Lung (tissue), 12 donors: ENCODE measurements around the gene IDH3G. TPM values are rescaled to one million over a fixed set of nuclear protein-coding genes. Genes with fewer than 3 reads are reported as not detected.

Experiments
- ATAC-seq: fragments of 200-7000 bp; cut with Tn5 transposase; one replicate; pipeline ENCODE4 v1.9.1; 2020; ENCODE audit warnings: moderate number of reproducible peaks; ENCODE audit not compliant: insufficient read depth, low FRiP score
- DNase-seq, 3 donors: peaks; one replicate each; pipeline ENCODE4 v3.0.0-alpha.2; 2013 to 2017
- H3K27ac ChIP-seq, 2 donors: one replicate each; pipeline ENCODE4 v1.5.1; 2013; ENCODE audit warnings: mild to moderate bottlenecking in 2 of 2, moderate library complexity in 2 of 2, control low read depth in 1 of 2, inconsistent platforms in 1 of 2, low read depth in 1 of 2, low read length in 1 of 2
- H3K27me3 ChIP-seq, 3 donors: one replicate each; pipeline ENCODE4 v1.5.1; 2013; ENCODE audit warnings: low read length in 2 of 3; ENCODE audit not compliant: control insufficient read depth in 3 of 3, insufficient read depth in 3 of 3
- H3K36me3 ChIP-seq, 4 donors: one replicate each; pipeline ENCODE4 v1.5.1; 2013; ENCODE audit warnings: low read length in 4 of 4, mild to moderate bottlenecking in 1 of 4, moderate library complexity in 1 of 4; ENCODE audit not compliant: control insufficient read depth in 4 of 4, insufficient read depth in 4 of 4
- H3K4me1 ChIP-seq, 5 donors: one replicate each; pipeline ENCODE4 v1.5.1; 2013; ENCODE audit warnings: low read length in 5 of 5, mild to moderate bottlenecking in 2 of 5, moderate library complexity in 1 of 5; ENCODE audit not compliant: control insufficient read depth in 5 of 5, insufficient read depth in 5 of 5
- H3K4me3 ChIP-seq: one replicate; pipeline ENCODE4 v1.5.1; 2013; ENCODE audit warnings: mild to moderate bottlenecking, control low read depth, moderate library complexity
- H3K9ac ChIP-seq, 2 donors: one replicate each; pipeline ENCODE4 v1.5.1; 2013; ENCODE audit warnings: low read length in 2 of 2, control low read depth in 1 of 2; ENCODE audit not compliant: insufficient read depth in 1 of 2
- H3K9me3 ChIP-seq, 4 donors: one replicate each; pipeline ENCODE4 v1.5.1; 2013; ENCODE audit warnings: low read length in 3 of 4, mild to moderate bottlenecking in 1 of 4, moderate library complexity in 1 of 4; ENCODE audit not compliant: control insufficient read depth in 4 of 4, insufficient read depth in 3 of 4
- WGBS, 2 donors: extraction: QIAGEN DNeasy Blood & Tissue Kit; methylation state at CpG; one replicate each; pipeline ENCODE4 v1.1.7; 2013; 5-methylcytosine and 5-hydroxymethylcytosine counted together
- polyA plus RNA-seq, 2 donors: library from polyadenylated mRNA; stranded (reverse); fragments of 200-250 nt; gene quantifications; one replicate each; pipeline ENCODE4 v1.2.1, GENCODE V29; 2013
- total RNA-seq, 2 donors: library from RNA; depleted of rRNA in 1 of 2; stranded (reverse); fragments of >200 nt in 1 of 2; gene quantifications; one replicate each; pipeline ENCODE4 v1.2.1, GENCODE V29; 2014 to 2021
- TF ChIP-seq, protein P1 (sequence below): IDR thresholded peaks from 2 replicates; pipeline ENCODE4 v1.5.1; 2012; ENCODE audit warnings: mild to moderate bottlenecking; ENCODE audit errors: control extremely low read depth, extremely low read depth
- donor health status: control.
- donor health status: control.
- donor health status: Bipolar disorder and iron deficiency.
- donor health status: healthy.
- donor health status: DM: yes; HTN: yes; CAD: no.

The IDH3G gene
- total and polyA plus RNA-seq, 4 donors: 30.4 to 65.5 (median 54.7) TPM

DNA sequence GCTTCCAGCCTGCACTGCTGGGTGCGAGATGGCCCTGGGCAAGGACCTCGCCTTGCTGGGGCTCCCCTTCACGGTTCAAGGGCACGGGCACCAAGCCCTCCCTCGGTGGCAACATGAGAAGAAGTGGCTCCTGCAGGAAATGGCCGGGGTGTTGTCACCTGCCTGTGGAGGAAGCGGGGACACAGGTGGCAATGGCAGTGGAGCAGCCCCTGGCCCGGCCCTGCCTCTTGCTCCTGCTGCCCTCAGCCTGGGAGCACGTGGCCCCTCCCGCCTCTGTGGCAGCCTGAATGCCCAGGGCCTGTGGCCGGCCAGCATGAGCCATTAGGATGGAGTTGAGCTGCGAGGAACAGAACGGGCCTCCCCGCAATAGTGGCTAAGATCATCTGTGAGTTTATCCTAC lies 52.7 kb downstream of the IDH3G start:
- H3K9me3 ChIP-seq: peaks cover 0 to 4% (median 0%) of the 10 kb centered on the region in 4 donors
- no peak overlapping the region for H3K9ac ChIP-seq
- DNase-seq: no peak
- H3K4me3 ChIP-seq: no peak overlapping the region
- WGBS, 2 donors: 82 to 94% methylated on average over 7 to 14 of the region's 14 CpGs
- H3K27ac ChIP-seq: no peak overlapping the region
- peaks cover 0 to 8% (median 0%) of the 10 kb centered on the region in 4 donors for H3K36me3 ChIP-seq
- no peaks in the 10 kb centered on the region for H3K27me3 ChIP-seq
- peaks cover 0 to 2% (median 0%) of the 10 kb centered on the region in 5 donors for H3K4me1 ChIP-seq
- ATAC-seq: no peak
- TF ChIP-seq, protein P1, sequence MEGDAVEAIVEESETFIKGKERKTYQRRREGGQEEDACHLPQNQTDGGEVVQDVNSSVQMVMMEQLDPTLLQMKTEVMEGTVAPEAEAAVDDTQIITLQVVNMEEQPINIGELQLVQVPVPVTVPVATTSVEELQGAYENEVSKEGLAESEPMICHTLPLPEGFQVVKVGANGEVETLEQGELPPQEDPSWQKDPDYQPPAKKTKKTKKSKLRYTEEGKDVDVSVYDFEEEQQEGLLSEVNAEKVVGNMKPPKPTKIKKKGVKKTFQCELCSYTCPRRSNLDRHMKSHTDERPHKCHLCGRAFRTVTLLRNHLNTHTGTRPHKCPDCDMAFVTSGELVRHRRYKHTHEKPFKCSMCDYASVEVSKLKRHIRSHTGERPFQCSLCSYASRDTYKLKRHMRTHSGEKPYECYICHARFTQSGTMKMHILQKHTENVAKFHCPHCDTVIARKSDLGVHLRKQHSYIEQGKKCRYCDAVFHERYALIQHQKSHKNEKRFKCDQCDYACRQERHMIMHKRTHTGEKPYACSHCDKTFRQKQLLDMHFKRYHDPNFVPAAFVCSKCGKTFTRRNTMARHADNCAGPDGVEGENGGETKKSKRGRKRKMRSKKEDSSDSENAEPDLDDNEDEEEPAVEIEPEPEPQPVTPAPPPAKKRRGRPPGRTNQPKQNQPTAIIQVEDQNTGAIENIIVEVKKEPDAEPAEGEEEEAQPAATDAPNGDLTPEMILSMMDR: no peak

DNA sequence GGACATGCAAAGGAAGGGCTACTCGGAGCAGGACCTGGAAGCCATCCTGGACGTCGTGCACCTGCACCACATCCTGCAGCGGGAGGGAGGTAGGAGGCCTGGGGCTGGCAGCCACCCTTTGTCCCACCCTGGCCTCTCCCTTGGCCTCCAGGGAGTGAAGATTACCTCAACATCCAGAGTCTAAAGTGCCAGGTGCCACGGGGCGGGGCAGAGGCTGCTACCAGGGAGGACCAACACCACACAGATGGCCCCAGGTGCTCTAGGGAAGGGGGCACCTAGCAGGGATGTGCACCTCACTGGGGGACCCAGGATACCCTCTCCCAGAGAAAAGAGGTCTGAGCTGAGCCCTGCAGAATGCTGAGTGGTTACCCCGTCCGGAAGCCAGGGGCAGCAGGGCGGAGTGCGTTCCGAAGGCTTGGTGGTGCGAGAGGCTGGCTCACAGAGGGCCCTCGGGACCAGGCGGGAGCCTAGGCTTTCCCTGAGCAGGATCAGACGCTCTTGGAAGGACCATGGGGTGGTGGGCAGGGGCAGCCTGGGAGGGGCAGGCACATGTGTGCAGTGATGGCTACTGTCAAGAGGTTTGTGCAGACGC lies 53.4 kb downstream of the IDH3G start:
- peaks cover 0 to 4% (median 0%) of the 10 kb centered on the region in 4 donors for H3K9me3 ChIP-seq
- peaks cover 0 to 2% (median 0%) of the 10 kb centered on the region in 5 donors for H3K4me1 ChIP-seq
- peaks cover 0 to 9% (median 0%) of the 10 kb centered on the region in 4 donors for H3K36me3 ChIP-seq
- DNase-seq (no peak), ATAC-seq (no peak)
- TF ChIP-seq, protein P1: no peak
- WGBS, 2 donors: 89 to 95% methylated on average over 14 to 16 of the region's 16 CpGs
- H3K27ac ChIP-seq: no peak overlapping the region
- H3K27me3 ChIP-seq: no peaks in the 10 kb centered on the region
- no peak overlapping the region for H3K9ac ChIP-seq
- no peak overlapping the region for H3K4me3 ChIP-seq

DNA sequence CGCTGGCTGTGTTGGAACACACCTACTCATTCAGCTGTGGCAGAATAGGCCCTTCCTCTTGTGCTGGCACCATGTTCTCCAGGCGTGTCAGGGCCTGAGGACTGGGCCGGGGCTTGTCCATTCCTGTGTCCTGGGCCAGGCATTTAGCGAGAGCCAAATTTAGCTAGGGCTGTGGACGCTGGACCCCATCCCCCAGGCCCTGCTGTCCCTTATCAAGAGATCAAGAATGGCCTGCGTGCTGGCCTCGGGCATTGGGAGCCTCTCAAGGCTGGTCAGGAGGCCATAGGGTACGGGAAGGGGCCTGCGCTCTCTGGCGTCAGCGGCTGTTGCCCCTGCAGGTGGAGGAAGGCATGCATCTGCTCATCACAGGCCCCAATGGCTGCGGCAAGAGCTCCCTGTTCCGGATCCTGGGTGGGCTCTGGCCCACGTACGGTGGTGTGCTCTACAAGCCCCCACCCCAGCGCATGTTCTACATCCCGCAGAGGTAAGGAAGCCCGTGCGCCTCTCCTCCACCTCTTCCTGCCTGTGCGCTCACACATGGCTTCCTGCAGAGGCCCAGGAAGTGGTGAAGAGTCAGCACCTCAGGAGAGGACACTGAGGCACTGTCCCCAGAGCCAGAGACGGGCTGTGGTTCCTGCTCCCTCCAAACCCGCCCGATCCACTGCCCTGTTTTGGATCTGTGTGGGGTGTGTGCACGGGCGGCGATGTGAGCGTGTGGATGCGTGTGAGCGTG lies 54.3 kb downstream of the IDH3G start:
- TF ChIP-seq, protein P1: no peak
- ATAC-seq (no peak), DNase-seq (no peak)
- Histone ChIP-seq H3K4me3 (no peak overlapping the region), H3K27me3 (no peaks in the 10 kb centered on the region), H3K9me3 (peaks cover 0 to 4% (median 0%) of the 10 kb centered on the region in 4 donors), H3K9ac (no peak overlapping the region), H3K4me1 (peaks cover 0 to 2% (median 0%) of the 10 kb centered on the region in 5 donors), H3K36me3 (peaks cover 0 to 9% (median 0%) of the 10 kb centered on the region in 4 donors), H3K27ac (no peak overlapping the region)
- WGBS, 2 donors: 85 to 91% methylated on average over 18 to 29 of the region's 29 CpGs
